ENCODE results near the gene CTNNA2.

DNA sequence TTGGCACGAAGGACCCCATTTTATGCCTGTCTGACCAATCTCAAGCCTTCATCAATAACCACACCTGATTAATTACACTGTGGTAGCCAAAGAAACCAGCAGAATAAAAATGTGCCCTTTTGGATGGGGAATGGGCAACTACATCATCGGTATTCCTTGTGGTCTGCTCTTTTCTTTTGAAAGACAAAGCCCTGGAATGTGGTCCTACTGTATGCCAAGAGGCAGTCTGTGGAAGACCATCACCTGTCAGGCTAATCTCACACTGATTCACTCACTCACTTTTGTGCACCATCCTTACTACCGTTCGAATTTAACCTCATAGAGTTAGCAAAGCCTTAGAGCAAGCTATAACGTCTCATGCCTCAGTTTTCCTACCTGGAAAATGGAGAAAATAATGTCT is 1066.9 kb downstream of the CTNNA2 start:
- TF ChIP-seq CTCF (IDR thresholded peaks at IDR 0.05) (no peak), POLR2AphosphoS5 (IDR thresholded peaks at IDR 0.05) (no peak), EP300 (IDR thresholded peaks at IDR 0.05) (no peak), POLR2A (IDR thresholded peaks at IDR 0.05) (no peak)
